NCI-H1417 (cell line): ENCODE results near the gene NBPF12.
"Not testable (repeated sequence)": the region's sequence is repeated elsewhere in the genome, so short reads cannot be mapped to it uniquely, and the experiment has no call there.

Source experiments
- DNase-seq, 3 experiments: peaks; one replicate each; lab custom pipeline; 2025; lab: John Stamatoyannopoulos, UW

The NBPF12 gene, protein sequence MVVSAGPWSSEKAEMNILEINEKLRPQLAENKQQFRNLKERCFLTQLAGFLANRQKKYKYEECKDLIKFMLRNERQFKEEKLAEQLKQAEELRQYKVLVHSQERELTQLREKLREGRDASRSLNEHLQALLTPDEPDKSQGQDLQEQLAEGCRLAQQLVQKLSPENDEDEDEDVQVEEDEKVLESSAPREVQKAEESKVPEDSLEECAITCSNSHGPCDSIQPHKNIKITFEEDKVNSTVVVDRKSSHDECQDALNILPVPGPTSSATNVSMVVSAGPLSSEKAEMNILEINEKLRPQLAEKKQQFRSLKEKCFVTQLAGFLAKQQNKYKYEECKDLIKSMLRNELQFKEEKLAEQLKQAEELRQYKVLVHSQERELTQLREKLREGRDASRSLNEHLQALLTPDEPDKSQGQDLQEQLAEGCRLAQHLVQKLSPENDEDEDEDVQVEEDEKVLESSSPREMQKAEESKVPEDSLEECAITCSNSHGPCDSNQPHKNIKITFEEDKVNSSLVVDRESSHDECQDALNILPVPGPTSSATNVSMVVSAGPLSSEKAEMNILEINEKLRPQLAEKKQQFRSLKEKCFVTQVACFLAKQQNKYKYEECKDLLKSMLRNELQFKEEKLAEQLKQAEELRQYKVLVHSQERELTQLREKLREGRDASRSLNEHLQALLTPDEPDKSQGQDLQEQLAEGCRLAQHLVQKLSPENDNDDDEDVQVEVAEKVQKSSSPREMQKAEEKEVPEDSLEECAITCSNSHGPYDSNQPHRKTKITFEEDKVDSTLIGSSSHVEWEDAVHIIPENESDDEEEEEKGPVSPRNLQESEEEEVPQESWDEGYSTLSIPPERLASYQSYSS (N-terminal part only)

DNA sequence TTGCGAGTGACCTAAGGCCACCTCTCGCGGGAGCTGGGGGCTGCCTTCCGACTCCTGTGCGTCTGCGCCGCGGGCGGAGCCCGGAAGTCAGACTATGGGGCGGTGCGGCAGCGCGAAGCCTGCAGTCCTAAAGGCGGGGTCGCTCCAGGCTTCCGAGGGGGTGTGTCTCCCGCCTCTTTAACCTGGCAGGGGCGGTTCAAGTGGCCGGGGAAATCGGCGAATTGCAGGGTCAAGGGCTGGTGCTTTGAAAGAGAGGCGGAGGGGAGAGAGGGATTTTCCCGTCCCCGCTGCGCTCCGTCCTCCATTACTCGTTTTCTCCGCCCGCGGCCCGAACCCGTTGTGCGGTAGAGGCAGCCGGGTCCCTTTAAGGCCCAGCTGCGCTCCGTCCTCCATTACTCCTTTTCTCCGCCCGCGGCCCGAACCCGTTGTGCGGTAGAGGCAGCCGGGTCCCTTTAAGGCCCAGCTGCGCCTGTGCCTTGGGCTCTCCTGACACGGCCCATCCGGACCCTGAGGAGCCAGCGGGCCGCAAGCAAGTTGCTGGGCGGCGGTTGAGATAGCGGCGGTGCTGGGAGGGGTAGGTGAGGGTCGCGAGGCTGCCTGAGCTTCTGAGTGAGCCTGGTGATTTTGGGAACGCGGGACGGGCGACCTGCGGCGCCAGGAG is at the start of gene NBPF12:
Gene NBPF12, plus strand, starts transcription at position 83 of the 661 bp plus-strand sequence. CDS start 21,820 bp downstream, outside the sequence.
- peak; percentile 88 to 94 (median 94) for DNase-seq

DNA sequence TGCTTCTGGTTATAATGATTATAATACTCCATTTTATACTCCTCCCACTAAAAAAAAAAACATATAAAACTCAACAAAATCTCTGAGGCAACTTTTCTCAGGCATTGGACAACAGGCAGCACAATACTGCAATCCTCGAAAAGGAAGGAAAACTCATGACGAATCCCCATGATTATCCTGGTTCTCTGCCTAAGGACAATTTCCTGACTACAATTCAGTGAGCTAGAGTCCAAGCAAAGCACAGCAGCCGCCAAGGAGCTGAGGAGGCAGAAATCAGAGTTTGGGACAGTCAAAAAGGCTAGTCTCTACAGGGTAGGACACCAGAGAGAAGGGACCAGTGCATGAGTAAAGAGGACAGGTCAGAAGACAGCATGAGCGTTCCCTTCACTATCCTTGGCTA is 46.8 kb upstream of the NBPF12 start:
- not testable (repeated sequence) for DNase-seq

DNA sequence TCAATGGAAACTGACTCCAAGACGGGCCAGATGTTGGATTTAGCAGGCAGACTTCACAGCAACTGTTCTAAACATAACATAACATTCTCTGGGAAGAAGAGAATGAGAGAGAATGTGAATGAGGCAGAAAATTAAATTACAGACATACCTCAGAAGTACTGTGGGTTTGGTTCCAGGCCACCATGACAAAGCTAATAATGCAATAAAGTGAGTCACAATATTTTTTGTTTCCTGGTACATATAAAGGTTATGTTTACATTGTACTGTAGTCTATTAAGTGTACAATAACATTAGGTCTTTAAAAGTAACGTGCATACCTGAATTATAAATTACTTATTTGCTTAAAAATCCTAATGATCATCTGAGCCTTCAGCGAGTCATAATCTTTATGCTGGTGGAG is 45.8 kb upstream of the NBPF12 start:
- DNase-seq: not testable (repeated sequence)

DNA sequence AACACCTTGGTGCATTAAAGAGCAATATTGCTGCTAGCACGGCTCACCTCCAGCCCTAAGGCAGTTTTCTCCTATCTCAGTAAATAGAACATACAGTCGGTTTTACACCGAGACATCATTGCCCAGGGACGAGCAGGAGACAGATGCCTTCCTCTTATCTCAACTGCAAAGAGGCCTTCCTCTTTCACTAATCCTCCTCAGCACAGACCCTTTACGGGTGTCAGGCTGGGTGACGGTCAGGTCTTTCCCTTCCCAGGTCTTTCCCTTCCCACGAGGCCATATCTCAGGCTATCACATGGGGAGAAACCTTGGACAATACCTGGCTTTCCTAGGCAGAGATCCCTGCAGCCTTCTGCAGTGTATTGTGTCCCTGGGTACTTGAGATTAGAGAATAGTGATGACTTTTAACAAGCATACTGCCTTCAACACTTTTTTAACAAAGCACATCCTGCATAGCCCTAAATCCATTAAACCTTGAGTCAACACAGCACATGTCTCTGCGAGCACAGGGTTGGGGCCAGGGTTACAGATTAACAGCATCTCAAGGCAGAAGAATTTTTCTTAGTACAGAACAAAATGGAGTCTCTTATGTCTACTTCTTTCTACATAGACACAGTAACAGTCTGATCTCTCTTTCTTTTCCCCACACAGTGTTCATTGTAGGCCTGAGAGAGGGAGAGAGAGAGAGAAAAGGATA is 30.4 kb upstream of the NBPF12 start:
- DNase-seq: not testable (repeated sequence)

DNA sequence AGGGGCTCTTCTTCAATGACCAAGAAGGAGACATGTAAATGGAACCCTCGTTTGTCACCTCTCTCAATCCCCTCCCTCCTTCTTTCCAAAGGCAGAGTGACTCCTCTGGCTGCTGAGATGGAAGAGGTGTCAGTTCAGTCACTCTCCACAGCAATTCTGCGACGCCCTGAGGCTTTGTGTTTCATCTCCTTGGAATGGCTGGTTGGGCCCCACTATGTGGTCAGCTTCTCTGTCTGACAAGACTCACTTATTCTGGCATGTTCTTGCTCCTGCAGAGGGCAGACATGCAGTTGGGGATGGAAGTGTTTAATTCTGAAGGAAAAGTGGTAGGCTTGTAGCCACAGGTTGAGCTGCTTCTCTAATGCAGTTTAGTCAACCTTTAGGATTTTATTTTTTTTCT is 25.1 kb upstream of the NBPF12 start:
- not testable (repeated sequence) for DNase-seq

DNA sequence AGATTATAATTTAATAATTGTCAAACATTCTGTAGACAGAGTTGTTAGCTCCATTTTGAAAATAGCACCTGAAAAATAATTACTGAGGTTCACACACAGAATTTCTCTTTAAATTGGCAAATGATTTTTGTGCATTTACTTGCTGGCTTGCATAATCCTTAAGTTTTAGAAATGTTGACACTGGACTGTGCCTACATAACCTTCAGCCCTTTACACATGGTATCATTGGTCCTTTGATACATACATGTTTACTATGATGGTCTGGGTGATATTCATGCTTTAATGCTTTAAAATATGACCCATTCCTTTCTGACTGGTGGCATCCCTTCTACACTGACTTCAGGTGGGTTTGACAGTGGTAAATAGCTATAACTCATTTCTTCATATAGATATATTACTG is 17.3 kb upstream of the NBPF12 start:
- DNase-seq: not testable (repeated sequence)

DNA sequence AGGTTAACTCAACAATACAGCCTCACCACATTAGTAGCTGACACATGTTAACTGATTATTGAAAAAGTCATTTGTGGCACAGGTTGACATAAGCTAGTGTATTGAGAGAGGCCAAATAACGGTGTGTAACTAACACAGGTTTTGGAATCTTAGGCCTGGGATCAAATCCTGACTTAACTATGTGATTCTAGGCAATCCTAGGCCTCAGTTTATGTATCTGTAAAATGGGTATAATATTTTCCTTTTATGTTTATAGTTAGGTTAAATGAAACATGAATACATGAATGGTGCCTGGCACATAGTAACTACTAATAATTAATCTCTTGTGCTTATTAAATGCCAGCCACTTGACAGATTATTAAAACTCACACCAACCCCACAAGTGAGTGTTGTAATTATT is 15.5 kb upstream of the NBPF12 start:
- DNase-seq: not testable (repeated sequence)

DNA sequence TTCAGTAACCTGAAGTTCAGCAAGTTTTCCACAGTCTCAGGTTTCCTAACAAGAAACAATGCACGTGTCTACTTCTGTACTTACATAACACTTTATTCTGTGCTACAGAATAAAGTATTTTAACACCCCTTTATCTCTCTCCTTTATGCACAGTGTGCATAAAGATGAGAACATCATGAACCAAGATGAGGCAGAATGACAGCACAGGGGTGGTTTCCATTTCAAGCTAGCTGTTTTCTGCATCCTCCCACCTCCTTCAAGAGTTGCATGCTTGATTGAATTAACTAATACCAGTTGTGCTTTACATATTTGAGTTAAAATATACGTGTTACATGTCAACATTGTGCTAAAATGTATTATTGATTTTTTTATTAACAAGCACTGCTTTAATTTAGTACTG is 14.0 kb upstream of the NBPF12 start:
- not testable (repeated sequence) for DNase-seq

DNA sequence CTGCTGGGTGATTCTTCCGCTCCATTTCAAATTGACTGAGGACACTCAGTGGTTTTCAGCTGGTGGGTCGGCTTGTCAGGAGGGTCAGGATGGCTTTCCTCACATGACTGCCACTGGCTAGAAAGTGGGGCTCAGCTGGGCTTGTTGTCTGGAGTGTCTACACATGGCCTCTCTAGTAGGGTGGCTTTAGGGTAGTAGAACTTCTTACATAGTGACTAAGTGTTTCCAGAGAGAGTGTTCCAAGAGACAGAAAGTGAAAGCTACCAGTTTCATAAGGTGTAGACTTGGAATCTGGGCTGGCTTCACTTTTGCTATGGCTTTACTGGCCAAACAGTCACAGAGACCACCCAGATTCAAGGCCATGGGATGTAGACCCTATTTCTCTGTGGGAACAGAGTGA is 11.7 kb upstream of the NBPF12 start:
- not testable (repeated sequence) for DNase-seq

DNA sequence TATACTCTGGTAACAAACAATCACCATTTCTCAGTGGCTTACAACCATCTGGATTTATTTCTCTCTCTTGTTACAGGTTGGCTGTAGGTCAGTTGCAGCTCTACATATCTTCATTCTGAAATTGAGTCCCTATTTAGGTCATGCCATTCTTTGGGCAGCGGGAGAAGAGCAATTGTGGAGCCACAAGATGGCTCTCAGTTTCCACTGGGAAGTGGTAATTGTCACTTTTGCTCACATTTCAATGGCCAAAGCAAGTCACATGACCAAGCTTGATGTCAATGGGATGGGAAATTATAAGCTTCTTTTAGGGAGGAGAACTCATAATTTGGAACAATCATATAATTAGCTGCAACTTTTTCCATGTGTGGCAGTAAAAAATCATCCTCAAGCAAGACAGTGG is 7.9 kb upstream of the NBPF12 start:
- not testable (repeated sequence) for DNase-seq

DNA sequence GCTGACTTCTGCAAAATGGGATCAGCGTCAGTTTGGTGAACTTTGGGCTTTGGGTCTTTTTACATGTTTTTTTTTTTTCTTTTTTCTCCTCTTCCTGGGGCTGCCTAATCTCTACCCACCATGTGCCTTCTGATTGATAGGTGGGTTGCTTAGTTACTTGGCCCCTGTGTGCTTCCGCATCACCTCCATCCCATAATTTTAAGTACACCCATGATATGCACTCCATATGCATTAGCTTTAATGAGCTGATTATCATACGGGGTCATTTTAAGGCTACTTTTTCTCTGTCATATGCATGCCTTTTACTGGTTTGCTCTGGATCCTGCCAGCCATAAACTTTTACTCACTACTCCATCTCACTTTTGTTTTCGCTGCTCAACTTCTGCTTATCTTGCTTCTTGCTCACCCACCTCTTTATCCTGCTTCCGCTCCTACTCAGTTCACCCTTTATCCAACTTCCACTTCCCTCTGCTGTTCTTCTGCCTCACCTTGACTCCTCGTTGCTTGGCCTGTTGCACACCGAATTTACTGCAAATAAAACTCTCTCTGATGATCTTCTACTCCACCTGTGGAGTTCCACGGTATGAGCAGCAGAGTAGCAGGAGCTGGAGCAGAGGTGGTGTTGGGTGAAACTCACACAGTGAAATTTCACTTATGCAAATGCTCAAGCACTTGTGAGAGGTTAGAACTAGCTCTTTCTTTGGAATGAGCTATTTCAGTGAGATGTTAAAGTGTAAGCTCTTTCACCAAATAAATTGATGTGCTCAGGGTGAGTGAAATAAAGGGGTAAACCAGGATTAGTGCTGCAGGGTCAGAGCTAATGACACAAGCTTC is 3.5 kb upstream of the NBPF12 start:
- DNase-seq: not testable (repeated sequence)

DNA sequence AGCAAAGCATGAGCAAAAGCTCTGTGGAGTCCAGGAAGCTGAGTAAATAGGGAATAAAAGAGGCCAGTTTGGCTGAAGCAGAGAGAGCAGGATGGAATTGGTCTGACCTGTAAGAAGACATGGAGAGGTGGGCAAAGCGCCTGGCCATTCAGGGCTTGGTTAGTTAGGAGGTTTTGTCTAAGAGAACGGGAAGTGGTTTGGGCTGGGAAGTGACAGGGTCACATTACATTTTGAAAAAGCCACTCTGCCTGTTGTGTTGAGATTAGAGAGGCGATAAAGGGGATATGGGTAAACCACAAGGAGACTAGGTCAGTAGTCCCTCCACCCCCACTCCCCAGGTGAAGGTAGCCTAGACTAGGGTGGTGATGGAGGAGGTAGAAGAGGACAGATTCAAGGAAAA is 662 bp upstream of the NBPF12 start:
- DNase-seq: not testable (repeated sequence)

DNA sequence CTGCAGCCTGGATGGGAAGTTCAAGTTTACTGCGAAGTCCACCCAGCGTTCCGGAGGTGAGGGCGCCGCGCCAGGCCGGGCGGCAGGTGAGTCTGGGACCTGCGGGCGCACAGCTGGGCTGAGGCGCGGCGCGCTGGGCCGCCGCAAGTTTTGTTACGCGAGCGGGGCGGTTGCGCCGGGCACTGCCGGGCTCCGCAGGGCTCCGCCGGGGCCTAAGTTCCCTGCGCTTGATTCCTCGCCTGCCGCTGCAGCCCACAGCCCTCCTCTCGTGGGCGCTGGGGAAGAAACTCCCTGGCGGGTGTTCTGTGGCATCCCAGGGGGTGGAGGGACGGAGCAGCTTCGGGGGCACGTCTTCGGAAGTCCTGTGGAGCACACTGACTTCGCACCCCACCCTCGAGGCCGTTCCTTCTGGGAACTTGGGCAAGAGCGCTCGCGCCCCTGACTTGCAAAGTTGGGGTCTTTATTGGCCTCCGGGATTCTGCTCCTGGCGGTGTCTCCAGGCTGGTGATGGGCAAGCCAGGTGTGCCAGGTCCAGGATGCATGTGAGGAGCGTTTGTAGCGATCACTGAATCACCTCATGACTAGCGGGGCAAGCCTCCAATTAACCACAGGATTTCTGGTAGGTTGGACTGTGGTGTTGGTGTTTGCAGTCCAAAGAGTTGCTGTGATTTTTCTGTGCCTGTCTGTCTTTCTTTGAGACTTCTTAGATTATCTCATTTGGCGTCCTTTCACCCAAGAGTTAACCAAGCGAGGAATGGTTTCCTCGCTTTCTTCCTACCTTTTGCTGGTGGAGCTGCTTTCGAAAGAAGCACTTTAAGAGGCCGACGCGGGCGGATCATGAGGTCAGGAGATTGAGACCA is 1.0 kb downstream of the NBPF12 start:
- DNase-seq: peak; percentile 31 to 61 (median 53)

DNA sequence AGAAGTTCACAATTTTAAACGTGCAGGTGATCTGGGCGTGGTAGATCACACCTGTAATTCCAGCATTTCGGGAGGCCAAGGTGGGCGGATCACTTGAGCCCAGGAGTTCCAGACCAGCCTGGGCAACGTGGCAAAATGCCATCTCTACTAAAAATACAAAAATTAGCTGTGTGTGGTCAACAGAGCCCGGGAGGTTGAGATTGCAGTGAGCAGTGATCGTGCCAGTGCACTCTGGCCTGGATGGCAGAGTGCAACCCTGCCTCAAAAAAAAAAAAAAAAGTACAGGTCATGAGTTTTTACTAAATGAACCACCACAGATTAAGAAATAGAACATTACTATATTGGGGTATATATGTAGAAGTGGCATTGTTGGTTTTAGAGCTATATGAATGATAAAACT is 2.2 kb downstream of the NBPF12 start:
- not testable (repeated sequence) for DNase-seq

DNA sequence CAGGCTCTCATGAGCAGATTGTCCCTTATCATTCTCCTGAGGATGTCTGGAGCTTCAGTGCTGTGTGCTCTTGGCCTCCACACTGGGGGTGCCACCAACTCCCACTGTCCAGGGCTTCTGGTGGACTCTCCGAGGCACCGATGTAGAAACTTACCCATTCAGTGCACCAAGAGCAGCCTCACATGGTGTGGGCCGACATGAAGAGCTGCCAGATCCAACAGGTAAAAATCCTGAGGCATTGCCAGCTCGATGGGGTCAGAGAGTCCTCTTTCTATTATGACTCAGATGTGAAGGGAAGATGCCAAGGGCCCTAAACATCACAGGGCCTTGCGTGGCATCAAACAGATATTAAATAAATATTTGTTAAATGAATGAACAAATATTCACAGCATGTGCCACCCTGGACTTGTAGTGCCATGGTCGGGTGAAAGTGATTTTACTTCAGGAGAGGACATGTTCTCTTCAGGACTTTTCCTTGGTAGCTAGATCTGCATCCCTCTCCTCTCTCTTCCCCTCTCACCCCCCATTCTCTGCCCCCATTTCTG is 5.3 kb downstream of the NBPF12 start:
- not testable (repeated sequence) for DNase-seq

DNA sequence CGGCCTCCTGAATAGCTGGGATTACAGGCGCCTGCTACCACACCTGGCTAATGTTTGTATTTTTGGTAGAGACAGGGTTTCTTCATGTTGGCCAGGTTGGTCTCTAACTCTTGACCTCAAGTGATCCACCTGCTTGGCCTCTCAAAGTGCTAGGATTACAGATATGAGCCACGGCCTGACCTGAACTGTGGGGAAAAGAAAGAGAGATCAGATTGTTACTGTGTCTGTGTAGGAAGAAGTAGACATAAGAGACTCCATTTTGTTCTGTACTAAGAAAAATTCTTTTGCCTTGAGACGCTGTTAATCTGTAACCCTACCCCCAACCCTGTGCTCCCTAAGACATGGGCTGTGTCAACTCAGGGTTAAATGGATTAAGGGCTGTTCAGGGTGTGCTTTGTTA is 10.0 kb downstream of the NBPF12 start:
- DNase-seq: not testable (repeated sequence)

DNA sequence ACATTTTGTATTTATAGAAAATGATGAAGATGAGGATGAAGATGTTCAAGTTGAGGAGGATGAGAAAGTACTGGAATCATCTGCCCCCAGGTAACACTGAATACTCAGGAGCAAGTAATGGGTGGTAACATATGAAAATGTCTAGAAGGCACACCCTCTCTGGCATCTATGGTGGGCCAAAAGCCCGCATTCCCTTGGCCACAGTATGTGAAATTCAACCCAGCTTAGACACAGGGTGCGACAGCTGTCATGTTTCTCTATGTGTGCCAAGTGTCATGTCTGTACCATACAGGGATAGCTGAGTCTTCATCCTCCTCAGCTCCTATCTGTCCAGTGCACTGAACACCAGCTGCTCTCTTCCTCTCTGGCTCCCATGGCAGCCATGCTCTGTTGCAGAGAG is 26.2 kb downstream of the NBPF12 start:
- DNase-seq: not testable (repeated sequence)

DNA sequence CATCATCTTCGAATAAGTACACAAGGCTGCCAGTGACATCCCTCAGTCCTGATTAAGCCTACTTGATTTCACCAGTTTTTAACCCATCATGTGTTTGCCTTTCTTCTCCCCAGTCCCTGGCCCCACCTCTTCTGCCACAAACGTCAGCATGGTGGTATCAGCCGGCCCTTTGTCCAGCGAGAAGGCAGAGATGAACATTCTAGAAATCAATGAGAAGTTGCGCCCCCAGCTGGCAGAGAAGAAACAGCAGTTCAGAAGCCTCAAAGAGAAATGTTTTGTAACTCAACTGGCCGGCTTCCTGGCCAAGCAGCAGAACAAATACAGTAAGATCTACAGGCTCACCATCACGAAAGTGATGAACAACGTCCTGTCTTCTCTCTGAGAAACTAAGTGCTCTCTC is 28.2 kb downstream of the NBPF12 start:
- DNase-seq: not testable (repeated sequence)

DNA sequence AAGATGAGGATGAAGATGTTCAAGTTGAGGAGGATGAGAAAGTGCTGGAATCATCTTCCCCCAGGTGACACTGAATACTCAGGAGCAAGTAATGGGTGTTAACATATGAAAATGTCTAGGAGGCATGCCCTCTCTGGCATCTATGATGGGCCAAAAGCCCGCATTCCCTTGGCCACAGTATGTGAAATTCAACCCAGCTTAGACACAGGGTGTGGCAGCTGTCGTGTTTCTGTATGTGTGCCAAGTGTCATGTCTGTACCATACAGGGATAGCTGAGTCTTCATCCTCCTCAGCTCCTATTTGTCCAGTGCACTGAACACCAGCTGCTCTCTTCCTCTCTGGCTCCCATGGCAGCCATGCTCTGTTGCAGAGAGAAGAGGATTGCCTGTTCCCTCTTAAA is 32.5 kb downstream of the NBPF12 start:
- DNase-seq: not testable (repeated sequence)
